Measurements from ENCODE around the gene MRPL46.
"Not testable (repeated sequence)": the region's sequence is repeated elsewhere in the genome, so short reads cannot be mapped to it uniquely, and the experiment has no call there.

Gene MRPL46

DNA sequence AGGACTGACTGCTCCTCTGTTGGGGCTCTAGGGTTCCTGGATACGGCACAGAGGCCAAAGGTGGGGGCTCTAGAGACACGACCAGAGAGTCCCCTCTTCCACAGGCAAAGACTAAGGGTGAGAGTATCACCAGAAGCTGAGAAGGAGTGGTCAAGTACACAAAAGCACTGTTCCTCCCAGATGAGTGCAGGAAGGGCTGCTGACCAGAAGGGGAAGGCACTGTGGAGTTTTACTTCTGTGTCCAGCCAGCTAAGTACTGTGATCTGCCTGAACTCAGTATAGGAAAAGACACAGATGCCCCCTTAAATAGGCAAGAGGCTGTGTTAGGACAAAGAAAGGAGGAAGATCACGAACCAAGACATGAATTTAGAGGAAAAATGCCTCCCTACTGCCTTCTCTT is 12.0 kb upstream of the MRPL46 start:
- peak; percentile 63 for DNase-seq
- peaks cover 31% of the 10 kb centered on the region for H3K36me3 ChIP-seq
- TF ChIP-seq, protein P1, sequence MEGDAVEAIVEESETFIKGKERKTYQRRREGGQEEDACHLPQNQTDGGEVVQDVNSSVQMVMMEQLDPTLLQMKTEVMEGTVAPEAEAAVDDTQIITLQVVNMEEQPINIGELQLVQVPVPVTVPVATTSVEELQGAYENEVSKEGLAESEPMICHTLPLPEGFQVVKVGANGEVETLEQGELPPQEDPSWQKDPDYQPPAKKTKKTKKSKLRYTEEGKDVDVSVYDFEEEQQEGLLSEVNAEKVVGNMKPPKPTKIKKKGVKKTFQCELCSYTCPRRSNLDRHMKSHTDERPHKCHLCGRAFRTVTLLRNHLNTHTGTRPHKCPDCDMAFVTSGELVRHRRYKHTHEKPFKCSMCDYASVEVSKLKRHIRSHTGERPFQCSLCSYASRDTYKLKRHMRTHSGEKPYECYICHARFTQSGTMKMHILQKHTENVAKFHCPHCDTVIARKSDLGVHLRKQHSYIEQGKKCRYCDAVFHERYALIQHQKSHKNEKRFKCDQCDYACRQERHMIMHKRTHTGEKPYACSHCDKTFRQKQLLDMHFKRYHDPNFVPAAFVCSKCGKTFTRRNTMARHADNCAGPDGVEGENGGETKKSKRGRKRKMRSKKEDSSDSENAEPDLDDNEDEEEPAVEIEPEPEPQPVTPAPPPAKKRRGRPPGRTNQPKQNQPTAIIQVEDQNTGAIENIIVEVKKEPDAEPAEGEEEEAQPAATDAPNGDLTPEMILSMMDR (IDR thresholded peaks at IDR 0.05; ENCODE audit: low read depth, low read length): peak; percentile 64

DNA sequence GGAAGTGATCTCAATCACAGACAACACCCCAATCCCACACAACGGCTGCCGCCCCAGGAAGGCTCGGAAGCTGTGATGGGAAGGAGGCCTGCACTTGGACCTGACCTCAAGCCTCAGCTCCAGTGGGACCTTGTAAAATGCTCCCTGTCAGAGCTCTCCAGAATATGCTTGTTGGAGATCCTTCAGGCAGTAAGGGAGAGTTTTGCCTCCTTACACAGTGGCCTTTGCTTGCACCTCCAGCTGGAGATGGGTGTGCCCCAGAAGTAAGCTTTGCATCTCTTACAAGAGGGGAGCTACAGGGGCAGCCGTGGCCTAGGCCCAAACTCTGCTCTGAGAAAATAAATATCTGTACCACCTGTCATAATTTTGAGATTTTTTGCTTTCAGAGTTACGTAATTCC is 10.7 kb upstream of the MRPL46 start:
- TF ChIP-seq, protein P1 (IDR thresholded peaks at IDR 0.05; ENCODE audit: low read depth, low read length): no peak
- Histone ChIP-seq H3K36me3 (peaks cover 41% of the 10 kb centered on the region), H3K27ac (peak overlapping the region; percentile 97)

More for the DNA sequence above, 12.0 kb upstream of the MRPL46 start:
- H3K4me3 ChIP-seq (ENCODE audit: low read depth, low read length): no peak overlapping the region
- H3K9me3 ChIP-seq (ENCODE audit: severe bottlenecking): no peaks in the 10 kb centered on the region
- H3K27ac ChIP-seq: peak overlapping the region; percentile 97
- no peaks in the 10 kb centered on the region for H3K27me3 ChIP-seq (ENCODE audit: insufficient read depth, low read depth, severe bottlenecking)

GRCh38 chr15:88477126-88477525 is 9.9 kb upstream of the MRPL46 start:
- H3K27ac ChIP-seq: peak overlapping the region; percentile 97
- DNase-seq: peak; percentile 75
- TF ChIP-seq, protein P1 (IDR thresholded peaks at IDR 0.05; ENCODE audit: low read depth, low read length): no peak
- peaks cover 47% of the 10 kb centered on the region for H3K36me3 ChIP-seq
- no peaks in the 10 kb centered on the region for H3K27me3 ChIP-seq (ENCODE audit: insufficient read depth, low read depth, severe bottlenecking)
- no peaks in the 10 kb centered on the region for H3K9me3 ChIP-seq (ENCODE audit: severe bottlenecking)
- H3K4me3 ChIP-seq (ENCODE audit: low read depth, low read length): no peak overlapping the region

More for the DNA sequence above, 10.7 kb upstream of the MRPL46 start:
- Histone ChIP-seq H3K9me3 (ENCODE audit: severe bottlenecking) (no peaks in the 10 kb centered on the region), H3K27me3 (ENCODE audit: insufficient read depth, low read depth, severe bottlenecking) (no peaks in the 10 kb centered on the region), H3K4me3 (ENCODE audit: low read depth, low read length) (no peak overlapping the region)
- no peak for DNase-seq

GRCh38 chr15:88476635-88477060 is 9.5 kb upstream of the MRPL46 start:
- Histone ChIP-seq H3K27ac (peak overlapping the region; percentile 97), H3K4me3 (ENCODE audit: low read depth, low read length) (no peak overlapping the region), H3K27me3 (ENCODE audit: insufficient read depth, low read depth, severe bottlenecking) (no peaks in the 10 kb centered on the region), H3K9me3 (ENCODE audit: severe bottlenecking) (no peaks in the 10 kb centered on the region), H3K36me3 (peaks cover 49% of the 10 kb centered on the region)
- peak; percentile 79 for DNase-seq
- TF ChIP-seq, protein P1 (IDR thresholded peaks at IDR 0.05; ENCODE audit: low read depth, low read length): peak; percentile 57

DNA sequence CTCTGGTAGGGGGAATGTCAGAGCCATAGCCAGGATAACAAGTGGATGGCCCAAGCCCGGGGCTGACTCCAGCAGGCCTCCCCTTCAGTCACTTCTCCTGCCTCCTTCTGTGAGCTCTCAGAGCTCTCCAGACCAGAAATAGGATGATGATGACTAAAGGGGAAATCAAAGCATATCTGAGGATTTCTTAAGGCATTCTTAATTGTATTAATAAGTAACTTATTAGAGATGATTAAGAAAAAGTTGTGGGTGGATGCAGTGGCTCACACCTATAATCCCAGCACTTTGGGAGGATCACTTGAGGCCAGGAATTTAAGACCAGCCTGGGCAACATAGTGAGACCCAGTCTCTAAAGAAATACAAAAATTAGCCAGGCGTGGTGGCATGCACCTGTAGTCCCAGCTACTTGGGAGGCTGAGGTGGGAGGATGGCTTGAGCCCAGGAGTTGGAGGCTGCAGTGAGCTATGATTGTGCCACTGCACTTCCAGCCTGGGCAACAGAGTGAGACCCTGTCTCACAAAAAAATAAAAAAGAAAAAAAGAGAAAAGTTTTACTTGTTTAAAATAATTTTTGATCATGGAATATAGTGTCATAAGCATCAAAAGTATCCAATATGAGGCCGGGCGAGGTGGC is 6.6 kb upstream of the MRPL46 start:
- not testable (repeated sequence) for H3K27me3 ChIP-seq (ENCODE audit: insufficient read depth, low read depth, severe bottlenecking); H3K9me3 ChIP-seq (ENCODE audit: severe bottlenecking); H3K4me3 ChIP-seq (ENCODE audit: low read depth, low read length); H3K27ac ChIP-seq; DNase-seq
- peaks cover 50% of the 10 kb centered on the region for H3K36me3 ChIP-seq

- no peaks in the 10 kb centered on the region for H3K9me3 ChIP-seq (ENCODE audit: severe bottlenecking)
- TF ChIP-seq, protein P1 (IDR thresholded peaks at IDR 0.05; ENCODE audit: low read depth, low read length): no peak
- H3K4me3 ChIP-seq (ENCODE audit: low read depth, low read length): no peak overlapping the region
- peaks cover 45% of the 10 kb centered on the region for H3K36me3 ChIP-seq
- H3K27ac ChIP-seq: no peak overlapping the region
- no peaks in the 10 kb centered on the region for H3K27me3 ChIP-seq (ENCODE audit: insufficient read depth, low read depth, severe bottlenecking)
- no peak for DNase-seq
Measured at GRCh38 chr15:88472225-88472624, 5.0 kb upstream of the MRPL46 start.

All from WERI-Rb-1 (cell line).